K562 (cell line): ENCODE results near the gene IFI27L1. TPM values are rescaled to one million over a fixed set of nuclear protein-coding genes. Genes with fewer than 3 reads are reported as not detected.

ENCODE experiments used
- ATAC-seq: fragments of 200-7000 bp; cut with Tn5 transposase; 3 replicates; pipeline ENCODE4 v1.9.1; 2020; ENCODE audit warnings: moderate library complexity
- BruUV-seq: library from RNA; stranded (reverse); fragments of 400-500 nt; replicated peaks from 2 replicates; lab custom pipeline; 2021; lab: Mats Ljungman, UMichigan
- CTCF ChIA-PET: fragments of 300-600 bp; formaldehyde crosslinking; extraction: SDS; loops from one replicate; lab custom pipeline; 2021; ENCODE audit warnings: low intra/inter-chr PET ratio; lab: Yijun Ruan, JAX
- POLR2A ChIA-PET: fragments of 300-600, 350-650 bp; sonication (Branson Sonifier 250); formaldehyde crosslinking; extraction: SDS; loops from one replicate; lab custom pipeline; 2021; ENCODE audit warnings: antibody characterized with exemption, inconsistent platforms; lab: Yijun Ruan, JAX
- DNase-seq, 4 experiments: peaks; one replicate each; pipeline versions ENCODE4 v3.0.0 to v3.0.0-alpha.2; 2011 to 2018; ENCODE audit warnings: low spot score in 3 of 4, mixed read lengths in 3 of 4; ENCODE audit errors: extremely low read depth in 1 of 4
- FAIRE-seq: peaks from 2 replicates; lab custom pipeline; 2011; peaks lifted over from hg19 to GRCh38; lab: Jason Lieb, UNC
- H2AFZ ChIP-seq: 2 replicates; pipeline ENCODE4 v1.6.0; 2011; ENCODE audit warnings: low read depth, low read length, control low read depth, inconsistent platforms
- H3K27ac ChIP-seq: fragments of 200-600 bp; 3 replicates; pipeline ENCODE4 v1.8.0; 2011; ENCODE audit warnings: low read depth, mild to moderate bottlenecking, control low read depth, inconsistent platforms, low read length, moderate library complexity, mixed read lengths; ENCODE audit errors: extremely low read depth
- H3K27me3 ChIP-seq, 2 experiments: fragments of 300-600 bp in 1 of 2; 2 replicates in 1 of 2; 3 replicates in 1 of 2; pipeline versions ENCODE4 v1.6.0 to v1.8.0; 2011; ENCODE audit warnings: inconsistent platforms in 2 of 2, low read length in 2 of 2, mild to moderate bottlenecking in 1 of 2, mixed read lengths in 1 of 2, moderate library complexity in 1 of 2; ENCODE audit not compliant: control insufficient read depth in 2 of 2, insufficient read depth in 2 of 2
- H3K36me3 ChIP-seq: fragments of 300-600 bp; 3 replicates; pipeline ENCODE4 v1.8.0; 2011; ENCODE audit warnings: mild to moderate bottlenecking, low read length, inconsistent platforms; ENCODE audit not compliant: control insufficient read depth, insufficient read depth
- H3K4me1 ChIP-seq, 2 experiments: fragments of 200-600 bp in 1 of 2; replicated peaks in 1 of 2; 2 replicates in 1 of 2; 3 replicates in 1 of 2; pipeline versions ENCODE4 v1.5.1 to v1.8.0; 2011; ENCODE audit warnings: inconsistent platforms in 2 of 2, low read length in 2 of 2, mild to moderate bottlenecking in 1 of 2, mixed read lengths in 1 of 2, moderate library complexity in 1 of 2; ENCODE audit not compliant: control insufficient read depth in 2 of 2, insufficient read depth in 2 of 2
- H3K4me2 ChIP-seq: 2 replicates; pipeline ENCODE4 v1.6.1; 2011; ENCODE audit warnings: low read length, control low read depth, inconsistent platforms, mixed read lengths; ENCODE audit not compliant: insufficient read depth
- H3K4me3 ChIP-seq: fragments of 200-600 bp; sonication (generic), shearing (Covaris generic); 2 replicates; pipeline ENCODE4 v1.5.1; 2016; ENCODE audit warnings: control low read depth, inconsistent platforms
- H3K79me2 ChIP-seq: fragments of 200-600 bp; 3 replicates; pipeline ENCODE4 v1.8.0; 2011; ENCODE audit warnings: low read length, inconsistent platforms; ENCODE audit not compliant: control insufficient read depth, insufficient read depth
- H3K9ac ChIP-seq, 2 experiments: 2 replicates each; pipeline versions ENCODE4 v1.6.0 to v1.6.1; 2011; ENCODE audit warnings: low read depth in 2 of 2, low read length in 2 of 2, control low read depth in 1 of 2, inconsistent platforms in 1 of 2, mild to moderate bottlenecking in 1 of 2, mixed read lengths in 1 of 2; ENCODE audit not compliant: insufficient read depth in 1 of 2
- H3K9me1 ChIP-seq: one replicate; pipeline ENCODE4 v1.6.0; 2011; ENCODE audit warnings: inconsistent platforms, mild to moderate bottlenecking, low read length, moderate library complexity; ENCODE audit not compliant: control insufficient read depth, insufficient read depth
- H3K9me3 ChIP-seq: replicated peaks from 2 replicates; pipeline ENCODE4 v1.5.1; 2011; ENCODE audit warnings: low read depth, low read length, inconsistent platforms; ENCODE audit not compliant: control insufficient read depth, insufficient read depth
- H4K20me1 ChIP-seq: replicated peaks from 2 replicates; pipeline ENCODE4 v1.6.1; 2011; ENCODE audit warnings: low read length, inconsistent platforms, mixed read lengths; ENCODE audit not compliant: control insufficient read depth, insufficient read depth
- ATF3 ChIP-seq, 2 experiments: fragments of 450-650 bp in 1 of 2; sonication (generic) in 1 of 2; formaldehyde crosslinking in 1 of 2; IDR thresholded peaks in 1 of 2; conservative IDR thresholded peaks in 1 of 2; 2 replicates each; pipeline versions ENCODE4 v1.6.1 to v1.8.1; 2016 to 2023; ENCODE audit warnings: mild to moderate bottlenecking in 2 of 2, moderate library complexity in 2 of 2, inconsistent platforms in 1 of 2, missing genetic modification reagents in 1 of 2
- ATF7 ChIP-seq: fragments of 450-650 bp; IDR thresholded peaks from 2 replicates; pipeline ENCODE4 v1.7.1; 2014; ENCODE audit warnings: mild to moderate bottlenecking, moderate library complexity
- CTCFL ChIP-seq: IDR thresholded peaks from 2 replicates; pipeline ENCODE4 v1.6.1; 2011; ENCODE audit warnings: borderline replicate concordance, low read depth, mild to moderate bottlenecking, moderate library complexity, low read length; ENCODE audit not compliant: insufficient read depth, poor library complexity, severe bottlenecking
- FOXK2 ChIP-seq, 2 experiments: fragments of 450-650 bp; IDR thresholded peaks in 1 of 2; conservative IDR thresholded peaks in 1 of 2; 2 replicates each; pipeline ENCODE4 v1.6.1; 2016; ENCODE audit warnings: low read depth in 2 of 2, mild to moderate bottlenecking in 1 of 2
- KDM4B ChIP-seq, 2 experiments: fragments of 450-650 bp in 1 of 2; sonication (generic) in 1 of 2; IDR thresholded peaks; 2 replicates each; pipeline ENCODE4 v1.6.1; 2016 to 2017; ENCODE audit warnings: borderline replicate concordance in 2 of 2, antibody characterized with exemption in 1 of 2, low read depth in 1 of 2, mild to moderate bottlenecking in 1 of 2
- NCOA4 ChIP-seq: fragments of 450-650 bp; IDR thresholded peaks from 2 replicates; pipeline ENCODE4 v1.6.1; 2018; ENCODE audit warnings: mild to moderate bottlenecking; ENCODE audit not compliant: partially characterized antibody
- NRF1 ChIP-seq, 2 experiments: fragments of 450-650 bp; IDR thresholded peaks in 1 of 2; conservative IDR thresholded peaks in 1 of 2; 2 replicates each; pipeline ENCODE4 v1.6.1; 2014; ENCODE audit warnings: mild to moderate bottlenecking in 2 of 2
- PHTF2 ChIP-seq: fragments of 250-450 bp; sonication (Bioruptor Pico); IDR thresholded peaks from 2 replicates; pipeline ENCODE4 v1.5.0; 2021; ENCODE audit warnings: mild to moderate bottlenecking
- POLR2H ChIP-seq: IDR thresholded peaks from 2 replicates; pipeline ENCODE4 v1.6.1; 2016; ENCODE audit warnings: missing genetic modification characterization, low read depth, mild to moderate bottlenecking, control low read depth, missing compliant biosample characterization, moderate library complexity
- SRSF9 ChIP-seq: fragments of 200-400 bp; formaldehyde crosslinking; IDR thresholded peaks from 2 replicates; pipeline ENCODE4 v1.6.1; 2017; ENCODE audit warnings: low read depth, low read length, borderline replicate concordance
- VEZF1 ChIP-seq: fragments of 200-800 bp; sonication (Bioruptor generic); IDR thresholded peaks from 2 replicates; pipeline ENCODE4 v1.6.1; 2017; ENCODE audit warnings: missing genetic modification characterization, missing compliant biosample characterization
- YY1 ChIP-seq, 3 experiments: IDR thresholded peaks; 2 replicates each; pipeline ENCODE4 v1.6.1; 2011; ENCODE audit warnings: low read length in 2 of 3, mild to moderate bottlenecking in 2 of 3, moderate library complexity in 2 of 3, borderline replicate concordance in 1 of 3, control low read depth in 1 of 3, low read depth in 1 of 3; ENCODE audit not compliant: insufficient read depth in 3 of 3, insufficient replicate concordance in 2 of 3, control insufficient read depth in 1 of 3, insufficient read length in 1 of 3; ENCODE audit errors: extremely low read depth in 1 of 3
- WGBS: fragments of 100-300 bp; shearing (Covaris generic); methylation state at CpG from one replicate; pipeline ENCODE4 v1.1.6; 2016; ENCODE audit warnings: low coverage, mixed read lengths; ENCODE audit not compliant: insufficient coverage; ENCODE audit errors: missing lambda C conversion rate; 5-methylcytosine and 5-hydroxymethylcytosine counted together
- in situ Hi-C: fragments of 300-500 bp; cut with MboI; formaldehyde crosslinking; loops from 4 replicates; pipeline ENCODE4 v1.15.0; 2018; ENCODE audit warnings: inconsistent platforms, mixed read lengths
- intact Hi-C: fragments of 100-400 bp; cut with micrococcal nuclease; formaldehyde crosslinking; loops from 2 replicates; pipeline ENCODE4 v1.14.2; 2022
- polyA plus RNA-seq, 8 experiments: library from polyadenylated mRNA; depleted of rRNA in 4 of 8; stranded (reverse) in 5 of 8; unstranded in 3 of 8; fragments of >200 nt; fragmentation: Nextera tagmentation in 2 of 8; fragmentation: Illumina TruSeq in 1 of 8; extraction: Ambion mirVana in 2 of 8; extraction: Trizol in 1 of 8; gene quantifications; 2 replicates each; pipeline versions ENCODE4 v1.2.1 to v1.2.3, GENCODE V29; 2011 to 2014; ENCODE audit warnings: inconsistent platforms in 1 of 8, missing spikeins in 1 of 8
- total RNA-seq, 7 experiments: library from RNA; depleted of rRNA in 6 of 7; stranded (reverse); fragments of >200 nt in 6 of 7; fragmentation: Illumina TruSeq in 2 of 7; extraction: Trizol in 2 of 7; gene quantifications; 2 replicates each; pipeline versions ENCODE4 v1.2.1 to v1.2.3, GENCODE V29; 2011 to 2021; ENCODE audit warnings: low replicate concordance in 1 of 7

Gene IFI27L1
- total and polyA plus RNA-seq, 9 of the 15 experiments (the other 6 are each of a cell fraction or from before 2014, with no cell fraction given), result 14.5 to 28.0 (median 23.8) TPM

- Histone ChIP-seq H2AFZ (peak within 1 kb of the TSS; percentile 67), H3K9ac (peak within 1 kb of the TSS in 1 of 2 experiments; percentile 83; a peak in 2 of 4 replicates), H3K4me2 (peak within 1 kb of the TSS; percentile 50; the same call in 1 of the 2 replicates), H4K20me1 (no peaks in the 10 kb centered on the region; the same call in 1 of the 2 replicates), H3K27me3 (peaks cover 0 to 13% of the 10 kb centered on the region in 2 experiments; a peak in 1 of 5 replicates), H3K36me3 (no peaks in the 10 kb centered on the region), H3K4me1 (peaks cover 8 to 16% of the 10 kb centered on the region in 2 experiments; a peak in 4 of 5 replicates), H3K9me1 (peaks cover 3% of the 10 kb centered on the region), H3K79me2 (no peaks in the 10 kb centered on the region), H3K4me3 (no peak within 1 kb of the TSS), H3K27ac (0 out of 3 replicates have a peak within 1 kb of the TSS, but pooled peaks have one; percentile 32), H3K9me3 (no peaks in the 10 kb centered on the region)
- in situ Hi-C loops, result no loop called here
- BruUV-seq, result TSS peak; percentile 60
- CTCF ChIA-PET, result no interaction called here
- FAIRE-seq (peak; percentile 23), DNase-seq (peak; percentile 44 to 70 (median 46)), ATAC-seq (peak; percentile 83)
- intact Hi-C loops, result no loop called here
- WGBS, result 30% methylated on average over 10 of the region's 14 CpGs
- POLR2A ChIA-PET, result interaction anchor here (0.7 to 1.5 kb wide), 4 partner anchors 9 to 30 kb away, joined by 4 to 7 read pairs (median 4); partner anchors contain the start of genes DDX24 and IFI27L1
- TF ChIP-seq SRSF9 (no peak), VEZF1 (no peak), PHTF2 (no peak), POLR2H (no peak), NRF1 (conservative IDR thresholded peaks at IDR 0.05 in 1 of 2, IDR thresholded peaks at IDR 0.05 in 1 of 2) (peak; percentile 64 to 68), NCOA4 (no peak), ATF3 (IDR thresholded peaks at IDR 0.05) (peak; percentile 10; the same call in 1 of the 2 replicates), ATF3 (CRISPR knock-in tag; conservative IDR thresholded peaks at IDR 0.05) (no peak), YY1 (IDR thresholded peaks at IDR 0.05; ENCODE audit: borderline replicate concordance in 1 of 3, control insufficient read depth in 1 of 3, extremely low read depth in 1 of 3, insufficient read depth in 3 of 3, insufficient read length in 1 of 3, insufficient replicate concordance in 2 of 3, low read depth in 1 of 3, low read length in 2 of 3) (peak in 1 of 3 experiments; percentile 14), FOXK2 (conservative IDR thresholded peaks at IDR 0.05 in 1 of 2, IDR thresholded peaks at IDR 0.05 in 1 of 2; ENCODE audit: low read depth in 2 of 2) (peak in 1 of 2 experiments; percentile 13; a peak in 1 of 4 replicates), KDM4B (IDR thresholded peaks at IDR 0.05; ENCODE audit: borderline replicate concordance in 2 of 2, low read depth in 1 of 2) (no peak), CTCFL (no peak), ATF7 (0 out of 2 replicates have a peak, but pooled peaks have one; percentile 26)
Observed at GRCh38 chr14:94110552-94111181, 29.6 kb downstream of the IFI27L1 start, which contains the start of gene IFI27. Gene IFI27 (plus strand): TSS chr14:94110736.
